ENCODE data around the gene MDM2. TPM values are rescaled to one million over a fixed set of nuclear protein-coding genes. Genes with fewer than 3 reads are reported as not detected.
A peak's percentile ranks its signal among the peaks of the same experiment; 100 is the strongest.
"Not testable (repeated sequence)": the region's sequence is repeated elsewhere in the genome, so short reads cannot be mapped to it uniquely, and the experiment has no call there.

The MDM2 gene
- total RNA-seq, 1 donor from 2014 or later = 153 TPM

DNA sequence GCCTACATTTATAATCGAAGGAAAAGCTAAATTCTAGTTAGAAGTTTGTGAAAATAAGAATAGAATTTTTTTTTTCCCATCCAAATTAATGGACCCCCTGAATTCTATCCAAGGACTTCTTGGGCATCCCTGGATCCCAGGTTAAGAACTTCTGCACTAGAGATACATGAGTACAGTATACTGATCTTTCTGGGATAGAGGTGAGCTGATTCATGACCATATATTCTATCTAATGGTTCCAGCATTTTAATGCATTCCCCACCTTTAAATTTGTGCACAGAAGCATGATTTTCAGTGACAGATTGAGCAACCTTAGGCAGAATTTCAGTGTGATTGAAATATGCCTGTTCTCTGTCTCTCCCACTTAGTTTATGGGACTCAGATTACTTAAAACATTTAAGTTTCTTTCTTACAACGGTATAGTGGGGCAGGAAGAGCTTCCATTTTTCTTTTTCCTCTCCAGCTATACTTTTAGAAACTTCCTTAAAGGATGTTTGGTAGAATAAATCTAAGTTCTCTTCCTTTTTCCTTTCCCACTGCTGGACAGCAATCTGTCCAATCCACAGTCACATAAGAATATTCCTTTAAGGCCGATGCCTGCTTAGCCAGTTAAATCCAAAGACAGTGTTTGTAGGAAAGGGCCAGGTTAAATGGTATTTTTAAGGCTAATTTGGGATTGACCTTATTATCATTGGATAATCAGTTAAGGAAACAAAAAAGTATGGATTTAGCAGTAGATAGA is 6.7 kb downstream of the MDM2 start:
- H3K27me3 Mint-ChIP-seq = no peaks in the 10 kb centered on the region
- no peak overlapping the region for H3K4me3 Mint-ChIP-seq (ENCODE audit: low read depth)
- peaks cover 24% of the 10 kb centered on the region for H3K36me3 Mint-ChIP-seq (ENCODE audit: insufficient read depth)
- TF ChIP-seq CTCF (IDR thresholded peaks at IDR 0.05; ENCODE audit: unreplicated experiment) = no peak
- H3K9me3 Mint-ChIP-seq (ENCODE audit: low read depth) = no peaks in the 10 kb centered on the region
- H3K4me1 Mint-ChIP-seq (ENCODE audit: low read depth) = peaks cover 12% of the 10 kb centered on the region
- DNase-seq (ENCODE audit: low spot score, unreplicated experiment) = no peak
- H3K27ac Mint-ChIP-seq = no peak overlapping the region

DNA sequence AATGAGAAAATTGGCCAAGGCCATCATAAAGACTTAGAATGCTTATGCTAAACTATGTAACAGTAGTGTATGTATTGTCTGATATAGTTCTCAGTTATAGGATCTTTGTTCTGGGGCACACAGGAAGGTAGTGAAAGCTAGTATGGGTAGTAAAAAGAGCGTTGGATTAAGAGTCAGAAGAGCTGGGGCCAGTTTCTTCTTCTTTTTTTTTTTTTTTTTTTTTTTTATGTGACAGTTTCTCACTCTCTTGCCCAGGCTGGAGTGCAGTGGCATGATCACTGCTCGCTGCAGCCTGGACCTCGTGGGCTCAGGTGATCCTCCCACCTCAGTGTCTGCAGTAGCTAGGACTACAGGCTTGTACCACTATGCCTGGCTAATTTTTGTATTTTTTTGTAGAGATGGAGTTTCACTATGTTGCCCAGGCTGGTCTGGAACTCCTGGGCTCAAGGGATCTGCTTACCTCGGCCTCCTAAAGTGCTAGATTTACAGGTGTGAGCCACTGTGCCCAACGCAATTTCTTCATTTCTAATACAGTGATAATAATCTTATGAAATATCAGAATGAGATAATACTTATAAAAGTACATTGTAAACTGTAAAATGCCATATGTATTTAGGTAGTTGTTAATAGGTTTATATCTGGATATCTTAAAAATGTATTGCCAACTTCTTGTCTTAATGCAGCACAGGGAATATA is 7.4 kb downstream of the MDM2 start:
- Mint-ChIP-seq H3K4me1 (ENCODE audit: low read depth) (peaks cover 12% of the 10 kb centered on the region), H3K4me3 (ENCODE audit: low read depth) (no peak overlapping the region), H3K36me3 (ENCODE audit: insufficient read depth) (peaks cover 22% of the 10 kb centered on the region), H3K27me3 (no peaks in the 10 kb centered on the region), H3K27ac (peak overlapping the region; percentile 51), H3K9me3 (ENCODE audit: low read depth) (no peaks in the 10 kb centered on the region)
- no peak for DNase-seq (ENCODE audit: low spot score, unreplicated experiment)
- no peak for TF ChIP-seq CTCF (IDR thresholded peaks at IDR 0.05; ENCODE audit: unreplicated experiment)

GRCh38 chr12:68815928-68816800 is 8.2 kb downstream of the MDM2 start:
- Mint-ChIP-seq H3K9me3 (ENCODE audit: low read depth) (no peaks in the 10 kb centered on the region), H3K4me3 (ENCODE audit: low read depth) (no peak overlapping the region), H3K27me3 (no peaks in the 10 kb centered on the region), H3K36me3 (ENCODE audit: insufficient read depth) (peaks cover 22% of the 10 kb centered on the region), H3K27ac (no peak overlapping the region), H3K4me1 (ENCODE audit: low read depth) (peaks cover 11% of the 10 kb centered on the region)
- no peak for DNase-seq (ENCODE audit: low spot score, unreplicated experiment)
- no peak for TF ChIP-seq CTCF (IDR thresholded peaks at IDR 0.05; ENCODE audit: unreplicated experiment)

GRCh38 chr12:68819481-68819880 is 11.5 kb downstream of the MDM2 start:
- not testable (repeated sequence) for DNase-seq (ENCODE audit: low spot score, unreplicated experiment); H3K27me3 Mint-ChIP-seq; H3K4me3 Mint-ChIP-seq (ENCODE audit: low read depth); H3K9me3 Mint-ChIP-seq (ENCODE audit: low read depth); H3K27ac Mint-ChIP-seq; H3K4me1 Mint-ChIP-seq (ENCODE audit: low read depth)
- peaks cover 29% of the 10 kb centered on the region for H3K36me3 Mint-ChIP-seq (ENCODE audit: insufficient read depth)

DNA sequence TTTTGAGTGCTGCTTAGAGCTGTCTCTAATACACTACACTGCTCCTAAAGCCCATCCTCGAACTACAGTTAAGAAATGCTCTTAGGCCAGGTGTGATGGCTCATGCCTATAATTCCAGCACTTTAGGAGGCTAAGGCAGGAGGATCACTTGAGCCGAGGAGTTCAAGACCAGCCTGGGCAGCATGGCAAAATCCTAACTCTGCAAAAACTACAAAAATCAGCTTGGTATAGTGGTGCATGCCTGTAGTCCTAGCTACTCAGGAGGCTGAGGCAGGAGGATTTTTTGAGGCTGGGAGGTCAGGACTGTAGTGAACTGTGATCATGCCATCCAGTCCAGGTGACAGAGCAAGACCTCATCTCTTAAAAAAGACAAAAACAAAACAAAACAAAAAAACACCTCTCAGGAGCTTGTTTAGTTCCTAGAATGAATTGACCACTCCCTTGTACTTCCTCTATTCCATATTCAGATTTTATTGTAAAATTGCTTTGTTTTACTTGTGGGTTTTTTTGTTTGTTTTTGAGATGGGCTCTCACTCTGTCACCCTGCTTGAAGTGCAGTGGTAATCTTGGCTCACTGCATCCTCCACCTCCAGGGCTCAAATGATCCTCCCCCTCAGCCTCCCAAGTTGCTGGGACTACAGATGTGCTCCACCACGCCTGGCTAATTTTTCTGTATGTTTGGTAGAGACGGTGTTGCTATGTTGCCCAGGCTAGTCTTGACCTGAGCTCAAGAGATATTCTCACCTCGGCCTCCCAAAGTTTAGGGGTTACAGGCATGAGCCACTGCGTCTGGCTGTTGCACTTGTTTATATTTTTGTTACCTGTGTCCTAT is 13.6 kb downstream of the MDM2 start:
- Mint-ChIP-seq H3K27ac (peak overlapping the region; percentile 57), H3K36me3 (ENCODE audit: insufficient read depth) (peaks cover 36% of the 10 kb centered on the region), H3K4me1 (ENCODE audit: low read depth) (no peaks in the 10 kb centered on the region), H3K9me3 (ENCODE audit: low read depth) (no peaks in the 10 kb centered on the region), H3K4me3 (ENCODE audit: low read depth) (no peak overlapping the region), H3K27me3 (no peaks in the 10 kb centered on the region)
- no peak for DNase-seq (ENCODE audit: low spot score, unreplicated experiment)
- TF ChIP-seq CTCF (IDR thresholded peaks at IDR 0.05; ENCODE audit: unreplicated experiment) = no peak
